GM21381 (cell line): Measurements from ENCODE around the gene MICAL2.
A peak's percentile ranks its signal among the peaks of the same experiment; 100 is the strongest.

Experiments
- ATAC-seq: cut with Tn5 transposase; IDR thresholded peaks from one replicate; pipeline ENCODE4 v1.9.1; 2021; ENCODE audit warnings: mild to moderate bottlenecking, moderate library complexity; ENCODE audit not compliant: unreplicated experiment

Gene MICAL2

DNA sequence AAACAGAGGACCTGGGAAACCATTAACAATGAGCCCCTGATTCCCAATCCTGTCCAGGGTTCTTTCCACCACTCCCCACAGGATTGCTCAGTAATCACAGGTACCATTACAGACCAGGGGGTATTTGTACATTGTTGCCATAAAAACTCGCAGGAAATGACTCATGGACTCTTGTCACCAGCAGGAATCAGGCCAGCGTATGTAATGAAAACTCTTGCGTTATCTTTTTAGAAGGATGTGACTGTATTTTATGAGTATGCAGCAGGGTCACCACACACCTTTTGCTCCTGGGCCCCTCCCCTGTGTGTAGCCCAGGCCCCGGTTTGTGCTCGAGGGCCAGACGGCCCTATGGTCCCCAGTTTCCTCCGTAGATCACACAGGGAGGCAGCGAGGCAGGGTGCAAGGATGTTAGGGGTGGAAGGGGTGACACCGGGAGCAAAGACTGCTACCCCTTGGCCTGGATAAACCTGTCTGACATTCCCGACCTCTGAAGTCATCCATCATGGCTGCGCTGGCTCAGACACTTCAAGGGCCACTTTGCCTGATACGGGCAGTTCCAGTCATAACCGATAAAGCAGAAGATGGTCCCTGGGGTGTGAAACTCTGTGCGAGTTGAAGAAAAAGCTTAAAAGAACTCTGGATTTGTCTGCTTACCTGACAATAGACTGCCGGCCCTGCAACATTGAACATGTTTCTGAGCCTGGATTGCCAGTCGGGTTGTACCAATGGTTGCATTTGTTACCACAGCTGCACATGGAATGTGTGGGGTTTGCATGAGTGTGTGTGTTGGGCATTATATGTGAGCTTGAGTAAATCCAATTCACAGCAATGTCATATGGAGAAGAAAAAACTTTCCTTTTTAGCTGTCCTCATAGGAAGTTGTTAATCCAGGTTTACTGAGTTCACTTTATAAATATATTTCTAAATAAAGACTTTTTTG is 56.9 kb downstream of the MICAL2 start:
- ATAC-seq, result no peak

GRCh38 chr11:12168114-12168513 is 57.7 kb downstream of the MICAL2 start:
- ATAC-seq, result no peak

DNA sequence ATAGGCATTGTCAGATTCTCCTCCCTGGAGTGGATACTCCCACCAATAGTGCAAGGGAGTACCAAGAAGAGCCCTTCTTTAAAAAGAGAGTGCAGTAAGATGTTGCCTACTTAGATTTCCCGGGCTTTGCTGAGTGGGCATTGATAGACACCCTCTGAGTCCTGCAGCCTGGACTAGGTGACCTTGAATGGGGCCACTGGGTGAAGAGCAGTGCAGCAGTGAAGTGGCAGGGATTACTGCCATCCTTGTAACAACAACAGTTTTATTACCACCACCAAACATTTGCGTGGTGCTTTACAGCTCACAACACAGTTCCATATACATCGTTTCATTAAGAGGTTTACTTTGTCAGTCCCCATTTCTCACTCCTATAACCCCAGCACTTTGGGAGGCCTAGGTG is 59.4 kb downstream of the MICAL2 start:
- ATAC-seq, result no peak

GRCh38 chr11:12170501-12170900 is 60.1 kb downstream of the MICAL2 start:
- ATAC-seq, result no peak

GRCh38 chr11:12170984-12171383 is 60.6 kb downstream of the MICAL2 start:
- no peak for ATAC-seq

- ATAC-seq, result no peak
Measured at GRCh38 chr11:12171921-12172320, 61.5 kb downstream of the MICAL2 start.

DNA sequence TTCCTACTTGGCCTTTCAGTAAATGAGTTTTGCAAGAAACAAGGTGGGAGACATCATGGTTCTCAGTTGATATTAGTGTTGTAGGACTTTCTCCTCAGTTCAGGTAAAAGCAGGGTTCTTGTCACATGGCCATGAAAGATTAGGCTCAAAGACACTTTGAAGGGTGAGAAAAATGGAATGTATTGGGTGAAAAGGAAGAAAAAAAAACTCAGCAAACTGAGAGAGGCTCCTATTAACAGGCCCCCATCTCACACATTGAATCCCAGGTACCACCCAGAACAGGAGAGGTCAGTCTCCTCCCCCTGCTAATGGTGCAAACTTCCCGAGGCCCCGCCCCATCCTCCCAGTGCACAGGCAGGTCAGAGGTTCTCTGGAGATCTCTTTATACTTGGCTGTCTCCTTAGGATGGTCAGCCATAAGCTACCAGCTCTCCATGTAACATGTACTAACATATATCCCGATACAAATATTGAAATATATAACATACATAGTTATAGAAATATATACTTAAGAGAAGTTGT is 62.2 kb downstream of the MICAL2 start:
- no peak for ATAC-seq

- ATAC-seq, result no peak
Measured at GRCh38 chr11:12173111-12173510, 62.7 kb downstream of the MICAL2 start.

- peak; percentile 39 for ATAC-seq
Measured at GRCh38 chr11:12174128-12174476, 63.7 kb downstream of the MICAL2 start.

DNA sequence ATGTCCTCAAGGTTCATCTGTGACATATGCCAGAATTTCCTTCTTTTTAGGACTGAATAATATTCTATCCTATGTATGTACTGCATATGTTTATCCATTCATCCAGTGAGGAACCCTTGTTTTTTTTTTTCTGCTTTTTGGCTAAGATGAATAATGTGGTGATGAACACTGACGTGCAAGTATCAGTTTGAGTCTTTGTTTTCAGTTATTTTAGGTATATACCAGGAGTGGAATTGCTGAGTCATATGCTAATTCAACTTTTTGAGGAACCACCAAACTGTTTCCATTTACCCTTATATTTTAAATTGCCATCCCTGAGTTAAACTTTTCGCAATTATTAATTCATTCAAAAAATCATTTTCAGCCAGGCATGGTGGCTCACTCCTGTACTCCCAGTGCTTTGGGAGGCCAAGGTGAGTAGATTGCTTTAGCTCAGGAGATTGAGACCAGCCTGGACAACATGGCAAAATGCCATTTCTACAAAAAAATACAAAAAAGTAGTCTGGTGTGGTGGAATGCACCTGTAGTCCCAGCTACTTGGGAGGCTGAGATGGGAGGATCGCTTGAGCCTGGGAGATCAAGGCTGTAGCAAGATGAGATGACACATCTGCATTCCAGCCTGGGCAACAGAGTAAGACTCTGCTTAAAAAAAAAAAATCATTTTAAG is 64.2 kb downstream of the MICAL2 start:
- peak; percentile 77 for ATAC-seq

DNA sequence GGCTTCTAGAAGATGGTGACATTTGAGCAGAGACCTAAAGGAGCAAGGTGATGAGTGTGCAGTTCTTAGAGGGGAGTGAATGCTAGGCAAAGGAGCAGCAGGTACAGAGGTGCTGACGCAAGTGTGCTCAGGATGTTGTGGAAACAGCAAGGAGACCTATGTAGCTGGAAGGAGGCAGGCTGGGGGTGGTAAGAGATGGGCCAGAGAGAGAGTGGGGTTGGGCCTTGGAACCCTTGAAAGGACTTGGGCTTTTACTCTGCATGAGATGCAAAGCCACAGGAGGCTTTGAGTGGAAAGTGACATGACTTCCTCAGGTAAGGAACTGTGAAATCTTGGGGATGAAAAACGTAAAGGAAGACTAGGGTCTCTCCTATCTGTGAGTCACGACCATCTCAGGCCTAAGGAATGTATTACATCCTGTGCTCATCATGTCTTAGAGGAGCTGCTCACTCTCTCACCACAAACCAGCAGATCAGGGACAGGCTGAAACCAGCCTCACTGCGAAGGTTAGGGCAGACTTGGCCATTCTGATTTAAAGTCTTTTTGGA is 65.4 kb downstream of the MICAL2 start:
- ATAC-seq, result no peak

- no peak for ATAC-seq
Measured at GRCh38 chr11:12176410-12176809, 66.0 kb downstream of the MICAL2 start.

GRCh38 chr11:12177739-12178338 is 67.4 kb downstream of the MICAL2 start:
- no peak for ATAC-seq

GRCh38 chr11:12179019-12179418 is 68.6 kb downstream of the MICAL2 start:
- no peak for ATAC-seq

DNA sequence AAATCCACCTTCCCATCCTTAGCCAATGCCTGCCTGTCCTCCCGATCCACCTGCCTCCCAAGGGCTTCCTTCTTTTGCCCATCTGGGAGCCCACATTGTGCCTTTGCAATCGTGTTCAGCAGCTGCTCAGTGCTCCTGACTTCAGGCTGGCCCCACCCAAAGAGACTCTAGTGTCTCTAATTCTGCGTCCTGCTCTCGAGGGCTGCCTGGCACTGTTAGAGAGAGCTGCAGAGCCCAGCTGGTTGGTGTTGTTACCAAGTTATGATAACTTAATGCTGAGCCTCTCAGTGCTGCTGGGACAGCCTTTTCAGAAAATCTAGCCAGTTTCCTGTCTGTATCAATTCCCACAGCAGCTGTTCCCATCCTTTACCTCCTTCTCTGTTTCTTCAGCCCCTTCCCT is 69.1 kb downstream of the MICAL2 start:
- no peak for ATAC-seq

GRCh38 chr11:12180257-12181205 is 70.1 kb downstream of the MICAL2 start:
- ATAC-seq, result no peak

- no peak for ATAC-seq
Measured at GRCh38 chr11:12182302-12182675, 71.9 kb downstream of the MICAL2 start.

DNA sequence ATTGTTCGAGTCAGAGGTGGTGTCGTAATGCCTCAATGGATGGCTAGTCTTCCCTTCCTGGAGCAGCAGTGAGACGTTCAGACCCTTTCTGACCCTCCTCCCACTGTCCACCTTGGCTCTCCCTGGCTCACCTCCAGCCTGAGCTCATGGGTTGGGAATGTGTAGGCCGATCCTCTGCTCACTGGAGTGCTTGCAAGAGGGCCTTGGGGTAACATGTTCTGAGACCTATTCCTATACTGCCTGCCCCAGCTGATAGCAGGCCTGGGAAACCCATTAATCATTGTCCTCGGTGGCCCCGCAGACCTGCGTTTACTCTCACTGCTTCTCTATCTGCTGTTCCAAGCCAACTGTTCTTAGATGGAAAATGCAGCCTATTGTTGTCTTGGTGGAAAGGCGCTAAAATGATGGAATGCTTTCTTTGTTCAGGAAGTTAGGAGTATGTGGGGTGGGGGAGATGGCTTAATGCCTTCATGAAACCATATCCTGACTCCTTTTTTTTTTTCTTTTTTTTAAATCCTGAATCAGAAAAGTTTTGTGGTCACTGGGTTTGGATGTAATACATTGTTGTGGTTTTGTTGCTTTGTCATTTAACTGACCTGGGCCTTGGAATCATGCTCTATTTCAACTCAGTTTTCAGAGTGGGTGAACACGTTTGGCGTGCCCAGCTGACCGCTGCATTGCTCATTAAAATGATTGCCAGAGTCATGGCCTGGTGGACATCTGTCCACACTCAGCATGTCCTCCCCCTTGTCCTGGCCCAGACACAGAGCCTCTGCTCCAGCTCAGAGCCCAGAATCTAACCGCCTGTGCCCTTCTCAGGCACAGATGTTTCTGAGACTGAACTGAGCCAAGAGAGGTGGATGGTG is 72.5 kb downstream of the MICAL2 start:
- no peak for ATAC-seq
